Glomerular endothelial cell (primary cell): Measurements from ENCODE around the gene PCNA. TPM values are rescaled to one million over a fixed set of nuclear protein-coding genes. Genes with fewer than 3 reads are reported as not detected.
"Not testable (repeated sequence)": the region's sequence is repeated elsewhere in the genome, so short reads cannot be mapped to it uniquely, and the experiment has no call there.

Experiments
- DNase-seq: peaks from one replicate; pipeline ENCODE4 v3.0.0-alpha.2; 2011; ENCODE audit warnings: low read depth, low spot score; ENCODE audit errors: extremely low read depth
- total RNA-seq: library from RNA; depleted of rRNA; stranded (reverse); fragments of >200 nt; gene quantifications from 2 replicates; pipeline ENCODE4 v1.2.3, GENCODE V29; 2015

PCNA gene
- total RNA-seq, 1 donor from 2014 or later: 101 TPM

GRCh38 chr20:5100684-5101347, 18.9 kb downstream of the PCNA start:
- no peak for DNase-seq

DNA sequence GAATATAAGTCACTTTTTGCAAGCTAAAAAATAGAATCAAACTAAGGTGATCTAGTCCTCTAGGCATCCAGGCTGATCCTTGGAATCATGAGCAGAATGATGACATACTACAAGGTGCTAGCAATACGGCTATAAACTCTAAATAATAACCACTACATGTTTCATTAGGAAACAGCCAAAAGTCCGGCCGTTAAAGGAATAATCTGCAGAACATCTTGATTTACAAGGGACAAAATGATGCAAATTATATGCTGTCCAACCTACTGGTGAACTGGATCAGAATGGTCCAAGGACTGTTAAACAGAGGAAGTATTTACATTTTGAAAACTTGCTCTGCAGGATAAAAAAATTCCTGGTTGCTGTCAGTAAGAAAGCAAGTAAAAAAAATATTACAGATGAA, 19.8 kb downstream of the PCNA start:
- not testable (repeated sequence) for DNase-seq

GRCh38 chr20:5099009-5099408, 20.7 kb downstream of the PCNA start:
- DNase-seq: not testable (repeated sequence)

DNA sequence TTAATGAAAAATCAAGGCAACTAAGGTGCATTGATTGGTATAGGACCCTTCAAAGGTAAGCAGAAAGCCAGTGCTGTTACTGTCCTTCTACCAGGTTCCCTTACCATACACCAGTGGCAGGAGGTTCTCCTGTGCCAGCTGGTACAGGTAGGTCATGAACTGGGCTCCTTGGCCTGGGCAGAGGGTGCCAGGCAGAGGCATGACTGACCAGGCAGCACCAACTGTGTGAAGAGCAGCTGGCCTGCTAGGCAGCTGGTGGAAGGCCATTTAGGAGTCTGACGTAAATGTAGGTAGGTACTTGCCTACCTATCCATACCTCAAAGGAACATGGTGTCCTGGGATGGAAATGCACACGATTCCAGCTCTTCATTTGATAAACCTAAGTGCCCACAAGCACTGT, 23.3 kb downstream of the PCNA start:
- DNase-seq: no peak

GRCh38 chr20:5095931-5096330, 23.8 kb downstream of the PCNA start:
- no peak for DNase-seq

- no peak for DNase-seq
Measured at GRCh38 chr20:5095454-5095853, 24.3 kb downstream of the PCNA start.

DNA sequence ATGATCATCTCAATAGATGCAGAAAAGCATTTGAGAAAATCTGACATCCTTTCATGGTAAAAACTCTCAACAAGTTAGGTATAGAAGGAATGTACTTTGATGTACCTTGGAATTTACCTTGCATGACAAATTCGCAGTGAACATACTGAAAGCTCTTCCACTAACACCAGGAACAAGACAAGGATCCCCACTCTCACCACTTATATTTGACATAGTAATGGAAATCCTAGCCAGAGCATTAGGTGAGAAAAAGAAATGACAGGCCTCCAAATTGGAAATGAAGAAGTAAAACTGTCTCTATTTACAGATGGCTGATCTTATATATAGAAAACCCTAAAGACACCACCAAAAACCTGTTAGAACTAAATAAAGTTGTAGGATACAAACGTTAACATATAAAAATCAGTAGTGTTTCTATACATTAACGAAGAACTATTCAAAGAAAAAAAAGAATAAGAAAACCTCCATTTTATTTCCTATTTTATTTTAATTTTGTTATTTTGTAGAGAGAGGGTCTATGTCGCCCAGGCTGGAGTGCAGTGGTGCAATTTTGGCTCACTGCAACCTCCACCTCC, 26.9 kb downstream of the PCNA start:
- no peak for DNase-seq

- DNase-seq: no peak
Measured at GRCh38 chr20:5091902-5092301, 27.9 kb downstream of the PCNA start.

DNA sequence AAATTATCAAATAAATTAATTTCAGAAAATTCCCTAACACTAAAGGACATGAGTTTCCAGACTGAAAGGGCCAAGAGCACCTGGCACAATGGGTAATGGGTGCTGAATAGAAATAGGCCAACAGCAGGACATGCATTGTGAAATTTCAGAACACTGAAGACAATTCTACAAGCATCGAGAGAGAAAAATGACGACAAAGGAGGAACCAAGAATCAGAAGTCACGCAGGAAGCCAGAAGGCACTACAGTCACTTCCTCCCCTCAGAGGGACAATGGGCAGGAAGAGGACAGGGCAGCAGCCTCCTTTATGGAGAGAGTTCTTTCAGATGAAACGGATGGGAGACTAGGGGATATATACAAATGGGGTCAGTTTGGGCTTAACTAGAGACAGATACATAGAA, 29.6 kb downstream of the PCNA start:
- DNase-seq: no peak

GRCh38 chr20:5088688-5089087, 31.1 kb downstream of the PCNA start:
- no peak for DNase-seq

DNA sequence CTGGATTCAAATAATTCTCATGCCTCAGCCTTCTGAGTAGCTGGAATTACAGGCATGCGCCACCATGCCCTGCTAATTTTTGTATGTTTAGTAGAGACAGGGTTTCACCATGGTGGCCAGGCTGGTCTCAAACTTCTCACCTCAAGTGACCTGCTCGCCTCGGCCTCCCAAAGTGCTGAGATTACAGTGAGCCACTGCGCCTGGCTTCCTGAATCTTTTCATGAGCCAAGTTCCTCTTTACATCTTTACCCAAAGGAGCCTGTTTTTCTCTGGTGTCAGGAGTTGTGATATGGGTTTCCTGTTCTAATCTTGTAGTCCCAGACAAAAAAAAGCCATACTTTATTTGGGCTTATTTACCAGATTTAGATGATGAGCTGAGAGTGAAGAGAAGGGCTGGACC, 34.4 kb downstream of the PCNA start:
- DNase-seq: no peak

DNA sequence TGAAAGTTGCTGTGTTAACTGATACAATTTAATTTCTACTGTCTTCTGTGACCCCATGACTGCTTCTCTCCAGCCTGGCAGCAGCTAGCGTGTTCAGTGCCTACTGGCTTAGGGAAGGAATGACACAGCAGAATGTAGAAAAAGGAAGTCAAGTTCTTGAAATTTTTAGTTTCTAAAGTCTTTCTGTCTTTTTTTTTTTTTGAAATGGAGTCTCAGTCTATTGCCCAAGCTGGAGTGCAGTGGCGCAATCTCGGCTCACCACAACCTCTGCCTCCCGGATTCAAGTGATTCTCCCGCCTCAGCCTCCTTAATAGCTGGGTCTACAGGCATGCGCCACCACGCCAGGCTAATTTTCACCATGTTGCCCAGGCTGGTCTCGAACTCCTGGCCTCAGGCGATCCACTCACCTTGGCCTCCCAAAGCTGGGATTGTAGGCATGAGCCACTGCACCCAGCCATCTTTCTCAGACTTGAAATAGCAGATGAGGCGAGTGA, 39.3 kb downstream of the PCNA start:
- DNase-seq: no peak

DNA sequence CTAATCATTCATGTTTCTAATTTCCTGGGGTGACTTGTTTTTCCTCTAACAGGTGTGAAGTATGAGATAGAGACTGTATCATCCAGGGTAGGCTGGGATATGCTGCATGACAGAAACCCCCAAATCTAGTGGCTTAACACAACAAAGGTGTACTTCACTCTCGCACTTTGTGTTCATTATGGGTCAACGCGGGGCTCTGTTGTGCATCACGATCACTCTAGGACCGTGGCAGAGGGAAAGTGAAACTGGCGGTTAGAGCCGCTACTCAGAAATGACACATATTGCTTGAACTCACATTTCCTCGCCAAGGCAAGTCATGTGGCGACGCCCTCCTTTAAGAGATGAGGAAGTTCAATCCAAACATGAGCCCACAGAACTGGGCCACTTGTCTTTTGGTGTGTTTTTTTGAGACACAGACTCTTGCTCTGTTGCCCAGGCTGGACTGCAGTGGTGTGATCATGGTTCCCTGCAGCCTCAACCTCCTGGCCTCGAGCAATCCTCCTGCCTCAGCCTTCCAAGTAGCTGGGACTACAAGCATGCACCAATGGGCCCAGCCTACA, 41.3 kb downstream of the PCNA start:
- no peak for DNase-seq

DNA sequence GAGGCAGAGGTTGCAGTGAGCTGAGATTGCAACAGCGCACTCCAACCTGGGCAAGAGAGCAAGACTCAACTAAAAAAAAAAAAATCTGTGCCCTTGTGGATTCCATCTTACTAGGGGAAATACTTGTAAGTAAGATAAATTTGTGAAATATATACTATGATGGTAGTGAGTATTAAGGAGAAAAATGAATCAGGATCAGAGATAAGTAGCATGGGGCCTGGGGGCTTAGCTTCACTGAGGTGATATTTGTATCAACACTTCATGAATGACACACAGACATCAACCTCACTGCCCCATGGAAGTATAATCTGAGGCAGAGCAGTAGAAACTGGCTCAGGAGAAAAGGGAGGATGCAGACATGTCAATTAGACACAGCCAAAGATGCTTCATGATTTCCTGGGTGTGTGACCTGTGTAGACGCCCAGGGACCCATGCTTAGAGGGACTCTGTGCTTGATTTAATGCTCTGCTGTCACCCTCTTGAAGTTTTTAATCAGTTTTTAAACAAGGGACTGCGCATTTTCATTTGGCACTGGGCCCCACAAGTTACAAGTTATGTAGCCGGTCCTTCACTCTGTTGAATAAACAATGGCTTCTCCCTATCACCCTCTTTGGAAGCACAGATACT, 41.9 kb downstream of the PCNA start:
- no peak for DNase-seq

GRCh38 chr20:5076913-5077312, 42.8 kb downstream of the PCNA start:
- DNase-seq: not testable (repeated sequence)

- DNase-seq: no peak
Measured at GRCh38 chr20:5074232-5074674, 45.5 kb downstream of the PCNA start.

DNA sequence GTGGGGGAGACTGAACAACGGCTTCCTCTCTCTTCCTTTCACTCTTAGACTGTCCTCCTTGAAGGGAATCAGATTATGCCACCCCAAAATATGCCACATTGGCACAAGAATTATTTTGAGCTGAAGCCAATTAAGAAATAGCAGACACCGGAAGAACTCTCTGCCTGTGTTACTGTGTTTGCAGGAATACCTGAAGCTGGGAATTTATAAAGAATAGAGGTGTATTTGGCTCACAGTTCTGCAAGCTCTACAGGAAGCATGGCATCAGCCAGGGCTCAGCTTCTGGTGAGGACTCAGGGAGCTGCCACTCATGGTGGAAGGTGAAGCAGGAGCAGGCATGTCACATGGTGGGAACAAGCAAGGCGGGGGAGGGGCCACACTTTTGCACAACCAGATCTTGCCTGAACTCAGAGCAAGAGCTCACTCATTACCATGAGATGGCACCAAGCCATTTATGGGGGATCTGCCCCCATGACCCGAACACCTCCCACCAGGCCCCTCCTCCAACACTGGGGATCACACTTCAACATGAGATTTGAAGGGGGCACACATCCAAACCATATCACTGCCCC, 46.0 kb downstream of the PCNA start:
- no peak for DNase-seq

DNA sequence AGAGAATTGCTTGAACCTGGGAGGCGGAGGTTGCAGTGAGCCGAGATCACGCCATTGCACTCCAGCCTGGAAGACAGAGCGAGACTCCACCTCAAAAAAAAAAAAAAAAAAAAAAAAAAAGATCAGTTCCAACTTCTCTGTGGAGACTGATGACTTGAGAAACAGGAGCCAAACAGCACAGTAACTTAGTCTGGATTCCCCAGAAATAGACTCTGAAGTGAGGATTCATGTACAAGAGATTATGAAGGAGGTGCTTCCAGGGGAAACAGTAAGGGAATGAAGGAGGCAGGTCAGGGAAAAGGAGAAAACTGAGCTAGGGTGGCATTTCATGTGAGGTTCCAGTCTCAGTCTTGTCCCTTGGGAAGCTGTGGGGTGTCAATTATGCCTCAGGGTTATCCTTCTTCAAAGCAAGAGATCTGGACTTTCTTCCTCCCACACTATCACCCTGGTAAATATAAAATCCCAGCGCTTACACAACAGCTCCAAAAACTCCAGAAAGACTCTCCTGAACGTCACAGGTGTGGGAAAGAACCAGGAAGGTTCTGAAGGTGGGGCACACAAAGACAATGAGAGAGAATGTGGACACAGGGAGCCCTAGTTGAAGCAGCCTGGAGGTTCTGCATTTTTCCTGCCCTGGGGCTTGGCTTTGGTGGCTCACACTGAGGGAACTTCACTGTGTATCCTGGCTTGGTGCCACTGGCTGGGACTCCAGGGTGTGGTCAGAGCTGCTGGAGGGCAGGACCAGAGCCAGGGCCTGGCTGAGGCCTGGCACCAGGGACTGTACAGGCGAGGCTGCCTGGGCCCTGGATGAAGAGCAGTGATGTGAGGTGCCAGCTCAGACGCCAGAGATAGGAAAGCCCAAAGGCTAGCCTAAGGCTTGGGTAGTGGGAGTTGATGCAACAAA, 46.8 kb downstream of the PCNA start:
- no peak for DNase-seq

DNA sequence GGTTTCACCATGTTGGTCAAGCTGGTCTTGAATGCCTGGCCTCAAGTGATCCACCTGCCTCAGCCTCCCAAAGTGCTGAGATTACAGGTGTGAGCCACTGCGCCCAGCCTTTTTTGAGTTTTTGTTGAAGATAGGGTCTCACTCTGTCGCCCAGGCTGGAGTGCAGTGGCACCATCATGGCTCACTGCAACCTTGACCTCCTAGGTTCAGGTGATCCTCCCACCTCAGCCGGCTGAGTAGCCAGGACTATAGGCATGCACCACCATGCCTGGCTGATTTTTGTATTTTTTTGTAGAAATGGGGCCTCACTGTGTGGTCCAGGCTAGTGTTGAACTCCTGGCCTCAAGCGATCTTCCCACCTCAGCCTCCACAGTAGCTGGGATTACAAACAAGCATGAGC, 47.8 kb downstream of the PCNA start:
- DNase-seq: not testable (repeated sequence)

DNA sequence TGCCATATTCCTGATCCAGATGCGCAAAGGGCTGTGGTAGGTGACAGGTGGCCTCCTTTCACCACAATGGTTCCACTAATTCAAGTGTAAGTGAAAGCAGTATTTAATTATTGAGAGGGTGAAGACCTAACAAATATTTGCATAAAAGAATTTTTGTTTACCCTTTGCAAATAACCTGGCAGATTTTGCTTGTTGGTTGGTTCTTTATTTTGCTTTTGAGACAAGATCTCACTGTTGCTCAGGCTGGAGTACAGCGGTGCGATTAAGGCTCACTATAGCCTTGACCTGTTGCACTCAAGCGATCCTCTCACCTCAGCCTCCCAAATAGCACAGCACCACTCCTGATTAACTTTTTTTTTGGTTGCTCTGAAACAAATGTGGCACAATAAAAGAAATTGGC, 49.2 kb downstream of the PCNA start:
- DNase-seq: no peak
